Cardiac muscle cell (in vitro differentiated cells and primary cell): ENCODE results near the gene DLGAP4. TPM values are rescaled to one million over a fixed set of nuclear protein-coding genes. Genes with fewer than 3 reads are reported as not detected.

ENCODE experiments used
- DNase-seq, 2 donors: peaks; one replicate each; pipeline versions ENCODE4 v3.0.0 to v3.0.0-alpha.2; 2010 to 2017; ENCODE audit warnings: low read depth in 1 of 2, low spot score in 1 of 2
- H3K27ac ChIP-seq: fragments of 200-600 bp; sonication (generic); 2 replicates; pipeline ENCODE4 v1.5.1; 2016
- H3K27me3 ChIP-seq: fragments of 200-600 bp; sonication (generic); 2 replicates; pipeline ENCODE4 v1.6.0; 2016; ENCODE audit warnings: control low read depth
- H3K36me3 ChIP-seq: fragments of 200-600 bp; sonication (generic); 2 replicates; pipeline ENCODE4 v1.5.1; 2016; ENCODE audit warnings: control low read depth
- H3K4me1 ChIP-seq: fragments of 200-600 bp; sonication (generic); 2 replicates; pipeline ENCODE4 v1.8.1; 2017; ENCODE audit warnings: low read depth, mild to moderate bottlenecking, mixed run types
- H3K4me3 ChIP-seq: fragments of 200-600 bp; sonication (generic); 2 replicates; pipeline ENCODE4 v1.5.1; 2016; ENCODE audit warnings: mild to moderate bottlenecking
- H3K9me3 ChIP-seq: fragments of 200-600 bp; sonication (generic); 2 replicates; pipeline ENCODE4 v1.5.1; 2017; ENCODE audit warnings: low read depth, mild to moderate bottlenecking, control low read depth
- polyA plus RNA-seq: library from polyadenylated mRNA; unstranded; fragments of >200 nt; fragmentation: Nextera tagmentation; extraction: Ambion mirVana; gene quantifications from 2 replicates; pipeline ENCODE4 v1.2.1, GENCODE V29; 2016
- total RNA-seq: library from RNA; depleted of rRNA; stranded (reverse); fragments of >200 nt; gene quantifications from 2 replicates; pipeline ENCODE4 v1.2.3, GENCODE V29; 2016
- TF ChIP-seq, protein P1 (sequence below): IDR thresholded peaks from 2 replicates; pipeline ENCODE4 v1.5.1; 2012; ENCODE audit warnings: low read depth, mild to moderate bottlenecking, low read length

DLGAP4 gene
- total and polyA plus RNA-seq, 2 experiments from 2014 or later = 45.7 to 51.6 TPM

DNA sequence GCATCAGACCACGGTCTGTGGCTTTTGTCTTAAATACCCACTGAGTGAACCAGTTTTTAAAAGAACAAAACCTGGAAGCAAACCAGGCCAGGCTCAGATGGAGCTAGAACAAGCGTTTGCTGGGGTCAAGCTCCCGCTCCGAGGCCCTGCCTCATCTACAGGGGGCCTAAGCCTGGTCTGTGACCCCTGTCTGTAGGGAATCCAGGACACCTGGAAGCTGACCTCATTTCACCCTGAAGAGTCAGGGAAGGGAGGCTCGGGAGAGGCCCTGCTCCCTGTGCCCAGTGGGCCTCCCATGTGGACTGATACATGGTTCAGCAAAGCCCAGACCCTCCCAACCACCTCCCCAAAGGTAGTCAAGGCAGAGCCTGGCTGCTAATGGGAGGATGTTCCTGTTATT lies 26.8 kb upstream of the DLGAP4 start:
- no peaks in the 10 kb centered on the region for H3K9me3 ChIP-seq
- no peaks in the 10 kb centered on the region for H3K4me1 ChIP-seq
- H3K36me3 ChIP-seq = no peaks in the 10 kb centered on the region
- no peaks in the 10 kb centered on the region for H3K27me3 ChIP-seq
- no peak overlapping the region for H3K27ac ChIP-seq
- TF ChIP-seq, protein P1, sequence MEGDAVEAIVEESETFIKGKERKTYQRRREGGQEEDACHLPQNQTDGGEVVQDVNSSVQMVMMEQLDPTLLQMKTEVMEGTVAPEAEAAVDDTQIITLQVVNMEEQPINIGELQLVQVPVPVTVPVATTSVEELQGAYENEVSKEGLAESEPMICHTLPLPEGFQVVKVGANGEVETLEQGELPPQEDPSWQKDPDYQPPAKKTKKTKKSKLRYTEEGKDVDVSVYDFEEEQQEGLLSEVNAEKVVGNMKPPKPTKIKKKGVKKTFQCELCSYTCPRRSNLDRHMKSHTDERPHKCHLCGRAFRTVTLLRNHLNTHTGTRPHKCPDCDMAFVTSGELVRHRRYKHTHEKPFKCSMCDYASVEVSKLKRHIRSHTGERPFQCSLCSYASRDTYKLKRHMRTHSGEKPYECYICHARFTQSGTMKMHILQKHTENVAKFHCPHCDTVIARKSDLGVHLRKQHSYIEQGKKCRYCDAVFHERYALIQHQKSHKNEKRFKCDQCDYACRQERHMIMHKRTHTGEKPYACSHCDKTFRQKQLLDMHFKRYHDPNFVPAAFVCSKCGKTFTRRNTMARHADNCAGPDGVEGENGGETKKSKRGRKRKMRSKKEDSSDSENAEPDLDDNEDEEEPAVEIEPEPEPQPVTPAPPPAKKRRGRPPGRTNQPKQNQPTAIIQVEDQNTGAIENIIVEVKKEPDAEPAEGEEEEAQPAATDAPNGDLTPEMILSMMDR = no peak
- DNase-seq = no peak
- H3K4me3 ChIP-seq = no peak overlapping the region

DNA sequence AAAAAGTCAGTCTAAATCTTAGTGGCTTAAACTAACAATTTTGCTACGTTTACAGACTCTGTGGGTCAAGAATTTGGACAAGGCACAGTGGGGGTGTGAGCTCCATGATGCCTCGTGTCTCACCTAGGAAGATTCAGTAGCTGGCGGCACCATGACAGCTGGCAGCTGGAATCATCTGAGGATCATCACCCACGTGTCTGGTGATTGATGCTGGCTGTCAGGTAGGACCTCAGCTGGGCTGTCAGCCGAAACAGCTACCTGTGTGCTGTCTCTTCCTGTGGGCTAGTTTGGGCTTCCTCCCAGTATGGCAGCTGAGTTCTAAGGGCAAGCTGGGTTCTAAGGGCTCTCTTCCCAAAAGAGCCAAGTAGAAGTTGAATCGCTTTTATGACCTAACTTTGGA lies 26.4 kb upstream of the DLGAP4 start:
- no peak overlapping the region for H3K4me3 ChIP-seq
- no peaks in the 10 kb centered on the region for H3K27me3 ChIP-seq
- TF ChIP-seq, protein P1 = no peak
- DNase-seq = no peak
- H3K4me1 ChIP-seq = no peaks in the 10 kb centered on the region
- H3K36me3 ChIP-seq = no peaks in the 10 kb centered on the region
- no peaks in the 10 kb centered on the region for H3K9me3 ChIP-seq
- no peak overlapping the region for H3K27ac ChIP-seq

DNA sequence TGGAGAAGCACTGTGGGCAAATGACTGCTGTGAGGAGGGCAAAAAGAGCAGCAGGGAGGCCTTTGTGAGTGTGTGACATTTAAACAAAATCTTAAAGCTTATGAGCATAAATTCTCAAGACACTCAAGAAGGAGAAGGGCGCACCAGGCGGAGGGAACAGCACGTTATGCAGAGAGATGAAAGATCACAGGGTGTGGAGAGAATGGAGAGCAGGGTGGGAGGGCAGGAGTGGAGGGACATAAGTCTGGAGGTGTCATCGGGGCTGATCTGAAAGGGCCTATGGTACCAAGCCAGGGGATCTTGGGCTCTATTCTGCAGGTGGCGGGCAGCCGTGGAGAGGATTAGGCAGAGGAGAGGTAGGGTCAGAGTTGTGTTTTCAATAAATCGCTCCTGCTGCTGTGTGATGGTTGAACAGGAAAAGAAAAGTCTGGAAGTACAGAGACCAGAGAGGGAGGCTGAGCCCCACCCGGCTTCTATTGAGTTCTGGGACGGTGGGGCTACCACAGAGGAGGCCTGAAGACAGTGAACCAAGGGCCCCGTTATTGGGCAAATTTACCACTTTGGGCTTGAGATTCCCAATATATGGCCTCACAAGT lies 24.3 kb upstream of the DLGAP4 start:
- no peaks in the 10 kb centered on the region for H3K27me3 ChIP-seq
- TF ChIP-seq, protein P1 = no peak
- no peaks in the 10 kb centered on the region for H3K36me3 ChIP-seq
- no peak for DNase-seq
- H3K9me3 ChIP-seq = no peaks in the 10 kb centered on the region
- H3K4me3 ChIP-seq = no peak overlapping the region
- no peaks in the 10 kb centered on the region for H3K4me1 ChIP-seq
- H3K27ac ChIP-seq = no peak overlapping the region

DNA sequence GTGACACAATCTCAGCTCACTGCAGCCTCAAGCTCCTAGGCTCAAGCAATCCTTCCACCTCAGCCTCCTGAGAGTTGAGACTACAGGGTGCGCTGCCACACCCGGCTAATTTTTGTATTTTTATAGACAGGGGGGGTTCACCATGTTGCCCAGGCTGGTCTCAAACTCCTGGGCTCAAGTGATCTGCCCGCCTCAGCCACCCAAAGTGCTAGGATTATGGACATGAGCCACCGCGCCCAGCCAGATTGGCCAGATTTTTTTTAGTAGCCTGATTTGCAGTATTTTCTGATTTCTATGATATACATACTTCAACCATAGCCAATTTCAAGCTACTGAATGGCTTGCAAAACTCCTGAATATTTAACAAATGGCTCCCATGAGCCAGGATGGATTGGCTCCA lies 21.4 kb upstream of the DLGAP4 start:
- H3K9me3 ChIP-seq = no peaks in the 10 kb centered on the region
- H3K4me1 ChIP-seq = no peaks in the 10 kb centered on the region
- TF ChIP-seq, protein P1 = no peak
- H3K27me3 ChIP-seq = no peaks in the 10 kb centered on the region
- no peak for DNase-seq
- no peaks in the 10 kb centered on the region for H3K36me3 ChIP-seq
- H3K4me3 ChIP-seq = no peak overlapping the region
- H3K27ac ChIP-seq = no peak overlapping the region

DNA sequence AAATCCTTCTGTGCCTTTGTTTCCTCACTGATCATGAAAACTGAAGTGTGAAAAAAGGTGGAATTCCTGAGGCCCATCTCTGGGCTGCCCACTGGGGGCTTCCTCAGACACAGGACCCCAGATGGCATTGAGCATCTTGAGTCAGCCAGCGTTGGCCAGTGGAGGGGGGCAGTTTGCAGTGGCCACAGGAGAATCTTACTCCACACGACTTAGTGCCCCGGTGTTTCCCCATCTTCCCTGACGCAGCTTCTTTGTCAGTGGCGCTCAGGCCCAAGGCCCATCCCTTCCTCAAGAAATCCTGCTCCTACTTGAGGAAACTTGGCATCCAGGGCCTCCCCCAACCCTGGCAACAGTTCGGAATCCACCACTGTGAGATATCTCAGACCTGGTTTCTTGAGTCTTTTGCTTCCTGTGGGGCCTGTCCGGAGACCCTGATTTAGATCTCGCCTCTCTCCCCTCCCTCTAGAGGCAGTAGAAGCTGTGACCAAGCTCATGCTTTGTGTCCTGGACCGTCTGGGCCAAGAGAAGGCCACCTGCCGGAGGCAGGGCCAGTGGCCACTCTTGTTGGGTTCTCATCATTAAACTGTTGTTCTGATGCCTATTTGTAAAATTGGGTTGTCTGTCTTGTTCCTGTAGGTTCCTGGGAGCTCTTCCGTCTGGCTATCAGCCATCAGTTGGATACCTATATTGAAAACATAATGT lies 20.2 kb upstream of the DLGAP4 start:
- H3K27me3 ChIP-seq = no peaks in the 10 kb centered on the region
- no peak for DNase-seq
- no peak overlapping the region for H3K4me3 ChIP-seq
- H3K27ac ChIP-seq = no peak overlapping the region
- TF ChIP-seq, protein P1 = no peak
- H3K9me3 ChIP-seq = no peaks in the 10 kb centered on the region
- no peaks in the 10 kb centered on the region for H3K4me1 ChIP-seq
- H3K36me3 ChIP-seq = no peaks in the 10 kb centered on the region
